PC-9 (cell line): ENCODE measurements around the gene MIB2. TPM values are rescaled to one million over a fixed set of nuclear protein-coding genes. Genes with fewer than 3 reads are reported as not detected.
"Not testable (repeated sequence)": the region's sequence is repeated elsewhere in the genome, so short reads cannot be mapped to it uniquely, and the experiment has no call there.

Experiments used
- BruUV-seq: library from RNA; stranded (reverse); fragments of 400-500 nt; replicated peaks from 2 replicates; lab custom pipeline; 2021; lab: Mats Ljungman, UMichigan
- CTCF ChIA-PET: fragments of 300-600 bp; sonication (Branson Sonifier 250); formaldehyde crosslinking; loops from one replicate; lab custom pipeline; 2022; ENCODE audit warnings: antibody characterized with exemption; lab: Charles Lee
- POLR2A ChIA-PET: fragments of 300-600 bp; sonication (Branson Sonifier 250); formaldehyde crosslinking; loops from one replicate; lab custom pipeline; 2022; ENCODE audit warnings: antibody characterized with exemption; ENCODE audit not compliant: unreplicated experiment; lab: Charles Lee
- DNase-seq, 2 experiments: peaks; one replicate each; pipeline versions ENCODE4 v3.0.0 to v3.0.0-alpha.2; 2015 to 2022; ENCODE audit warnings: mixed read lengths in 1 of 2
- H2AFZ ChIP-seq: fragments of 200-600 bp; sonication (generic); 2 replicates; pipeline ENCODE4 v1.8.1; 2017; ENCODE audit warnings: antibody characterized with exemption
- H3F3A ChIP-seq: fragments of 200-600 bp; sonication (generic); 2 replicates; pipeline ENCODE4 v1.8.1; 2017; ENCODE audit warnings: antibody characterized with exemption, mild to moderate bottlenecking, low read depth; ENCODE audit not compliant: insufficient read depth
- H3K27ac ChIP-seq: fragments of 200-600 bp; sonication (generic); 2 replicates; pipeline ENCODE4 v1.6.1; 2016; ENCODE audit warnings: mixed run types
- H3K27me3 ChIP-seq: fragments of 200-600 bp; sonication (generic); 2 replicates; pipeline ENCODE4 v1.6.1; 2016; ENCODE audit warnings: low read depth, mixed run types; ENCODE audit not compliant: insufficient read depth
- H3K36me3 ChIP-seq: fragments of 200-600 bp; sonication (generic); 2 replicates; pipeline ENCODE4 v1.6.1; 2016; ENCODE audit warnings: low read depth, mixed run types
- H3K4me1 ChIP-seq: fragments of 200-600 bp; sonication (generic); replicated peaks from 2 replicates; pipeline ENCODE4 v1.6.1; 2016; ENCODE audit warnings: mixed run types; ENCODE audit not compliant: insufficient read depth
- H3K4me2 ChIP-seq: fragments of 200-600 bp; sonication (generic); 2 replicates; pipeline ENCODE4 v1.6.1; 2017; ENCODE audit warnings: mixed run types
- H3K4me3 ChIP-seq: fragments of 200-600 bp; sonication (generic); 2 replicates; pipeline ENCODE4 v1.6.1; 2016; ENCODE audit warnings: mixed run types
- H3K79me2 ChIP-seq: fragments of 200-600 bp; sonication (generic); 2 replicates; pipeline ENCODE4 v1.6.1; 2017; ENCODE audit warnings: low read depth, mixed run types
- H3K9me2 ChIP-seq: fragments of 200-600 bp; sonication (generic); 2 replicates; pipeline ENCODE4 v1.8.1; 2017; ENCODE audit warnings: mild to moderate bottlenecking; ENCODE audit not compliant: insufficient read depth
- H3K9me3 ChIP-seq: fragments of 200-600 bp; sonication (generic); 2 replicates; pipeline ENCODE4 v1.8.1; 2016; ENCODE audit warnings: low read depth; ENCODE audit not compliant: insufficient read depth
- H4K20me1 ChIP-seq: fragments of 200-600 bp; sonication (generic); 2 replicates; pipeline ENCODE4 v1.8.1; 2017; ENCODE audit not compliant: insufficient read depth
- CTCF ChIP-seq: fragments of 200-600 bp; sonication (generic); conservative IDR thresholded peaks from 2 replicates; pipeline ENCODE4 v1.6.1; 2017; ENCODE audit warnings: mixed run types, antibody characterized with exemption, mild to moderate bottlenecking, moderate library complexity
- intact Hi-C: fragments of 100-400 bp; cut with micrococcal nuclease; formaldehyde crosslinking; loops from one replicate; pipeline ENCODE4 v1.10.0; 2022; ENCODE audit not compliant: unreplicated experiment
- total RNA-seq: library from RNA; stranded (reverse); gene quantifications from 2 replicates; pipeline ENCODE4 v1.2.3, GENCODE V29; 2021

The MIB2 gene
- total RNA-seq, 1 experiment from 2014 or later = 75.0 TPM

GRCh38 chr1:1648265-1648664 is 33.0 kb downstream of the MIB2 start:
- H3K27me3 ChIP-seq, H3K79me2 ChIP-seq, H3K4me1 ChIP-seq, H3F3A ChIP-seq, CTCF ChIA-PET, H3K4me2 ChIP-seq, H3K9me2 ChIP-seq, intact Hi-C loops, H4K20me1 ChIP-seq, DNase-seq, H3K9me3 ChIP-seq, H2AFZ ChIP-seq, H3K4me3 ChIP-seq, H3K36me3 ChIP-seq, BruUV-seq, H3K27ac ChIP-seq, POLR2A ChIA-PET: not testable (repeated sequence)

GRCh38 chr1:1658583-1659549 is 43.6 kb downstream of the MIB2 start, which contains the start of gene CDK11B:
Gene CDK11B, minus strand, starts transcription at chr1:1659004. Its CDS starts 1,519 bp downstream, at chr1:1657485.
- TF ChIP-seq CTCF = peak; percentile 46; the same call in 1 of the 2 replicates
- H3K27me3 ChIP-seq, H3K9me3 ChIP-seq, H3F3A ChIP-seq, H3K9me2 ChIP-seq, CTCF ChIA-PET, H3K4me1 ChIP-seq, H4K20me1 ChIP-seq: not testable (repeated sequence)
- BruUV-seq = TSS peak; percentile 40
- intact Hi-C loops = loop anchor here (5.0 kb wide), 2 partner anchors 63 to 87 kb away; partner anchors contain the start of genes CDK11A and SSU72
- peak; percentile 97 for DNase-seq
- peak within 1 kb of the TSS; percentile 70; the same call in 1 of the 2 replicates for H2AFZ ChIP-seq
- POLR2A ChIA-PET = interaction anchor here (0.7 kb wide), 1 partner anchor 424 kb away, joined by 6 read pairs; no protein-coding TSS in a partner anchor
- peaks cover 23% of the 10 kb centered on the region; the same call in 1 of the 2 replicates for H3K36me3 ChIP-seq
- H3K4me3 ChIP-seq = peak within 1 kb of the TSS; percentile 55
- H3K4me2 ChIP-seq = peak within 1 kb of the TSS; percentile 63
- peaks cover 14% of the 10 kb centered on the region for H3K79me2 ChIP-seq
- H3K27ac ChIP-seq = peak within 1 kb of the TSS; percentile 72

- H3K9me2 ChIP-seq, BruUV-seq, DNase-seq, H4K20me1 ChIP-seq, H3K4me2 ChIP-seq, H3F3A ChIP-seq, H3K27ac ChIP-seq, H3K9me3 ChIP-seq, H3K27me3 ChIP-seq, POLR2A ChIA-PET, H3K79me2 ChIP-seq, CTCF ChIA-PET, H2AFZ ChIP-seq, H3K4me1 ChIP-seq, intact Hi-C loops, H3K4me3 ChIP-seq: not testable (repeated sequence)
- peaks cover 13% of the 10 kb centered on the region for H3K36me3 ChIP-seq
Observed at GRCh38 chr1:1662392-1662791, 47.1 kb downstream of the MIB2 start.

GRCh38 chr1:1662830-1663560 is 47.7 kb downstream of the MIB2 start:
- peaks cover 13% of the 10 kb centered on the region for H3K36me3 ChIP-seq
- intact Hi-C loops, H4K20me1 ChIP-seq, CTCF ChIA-PET, H2AFZ ChIP-seq, H3K27ac ChIP-seq, H3K4me2 ChIP-seq, H3K4me1 ChIP-seq, DNase-seq, BruUV-seq, H3K9me3 ChIP-seq, H3F3A ChIP-seq, H3K79me2 ChIP-seq, POLR2A ChIA-PET, H3K27me3 ChIP-seq, H3K4me3 ChIP-seq, H3K9me2 ChIP-seq: not testable (repeated sequence)

GRCh38 chr1:1664318-1664717 is 49.0 kb downstream of the MIB2 start:
- H2AFZ ChIP-seq, H3K4me3 ChIP-seq, H3K4me1 ChIP-seq, H3K79me2 ChIP-seq, H3F3A ChIP-seq, H4K20me1 ChIP-seq, intact Hi-C loops, BruUV-seq, H3K9me2 ChIP-seq, H3K9me3 ChIP-seq, H3K4me2 ChIP-seq, H3K27ac ChIP-seq, CTCF ChIA-PET, POLR2A ChIA-PET, H3K27me3 ChIP-seq, DNase-seq: not testable (repeated sequence)
- H3K36me3 ChIP-seq = peaks cover 13% of the 10 kb centered on the region
